LHCN-M2 (cell line): ENCODE measurements around the gene JMJD7. TPM values are rescaled to one million over a fixed set of nuclear protein-coding genes. Genes with fewer than 3 reads are reported as not detected.

Source experiments
- DNase-seq: peaks from one replicate; pipeline ENCODE4 v3.0.0-alpha.2; 2012; ENCODE audit warnings: low read depth
- total RNA-seq: library from RNA; depleted of rRNA; stranded (reverse); fragments of >200 nt; gene quantifications from 2 replicates; pipeline ENCODE4 v1.2.3, GENCODE V29; 2014

JMJD7 gene
- total RNA-seq, 1 experiment from 2014 or later: 5.7 TPM

DNA sequence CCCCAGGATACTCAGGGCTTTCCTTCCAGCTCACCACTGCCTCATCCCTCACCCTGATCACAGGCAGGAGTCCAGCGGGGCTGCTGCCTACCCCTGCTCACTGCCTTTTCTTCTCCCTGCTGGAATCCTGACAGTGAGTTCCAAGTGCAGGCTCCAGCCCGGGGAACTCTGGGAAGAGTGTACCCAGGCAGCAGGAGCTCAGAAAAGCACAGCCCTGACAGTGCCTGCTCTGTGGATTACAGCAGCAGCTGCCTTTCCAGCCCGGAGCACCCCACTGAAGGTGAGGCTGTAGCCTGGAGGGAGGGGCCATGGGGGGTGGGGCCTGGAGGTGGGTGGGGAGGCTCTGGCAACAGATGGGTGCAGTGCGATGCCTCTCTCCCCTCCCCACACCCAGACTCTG lies 6.1 kb upstream of the JMJD7 start:
- no peak for DNase-seq

- DNase-seq: no peak
Measured at GRCh38 chr15:41822471-41822870, 5.4 kb upstream of the JMJD7 start.

- DNase-seq: no peak
Measured at GRCh38 chr15:41822957-41823356, 4.9 kb upstream of the JMJD7 start.

- DNase-seq: no peak
Measured at GRCh38 chr15:41823502-41823901, 4.4 kb upstream of the JMJD7 start.

GRCh38 chr15:41824062-41824745 lies 3.7 kb upstream of the JMJD7 start:
- no peak for DNase-seq

DNA sequence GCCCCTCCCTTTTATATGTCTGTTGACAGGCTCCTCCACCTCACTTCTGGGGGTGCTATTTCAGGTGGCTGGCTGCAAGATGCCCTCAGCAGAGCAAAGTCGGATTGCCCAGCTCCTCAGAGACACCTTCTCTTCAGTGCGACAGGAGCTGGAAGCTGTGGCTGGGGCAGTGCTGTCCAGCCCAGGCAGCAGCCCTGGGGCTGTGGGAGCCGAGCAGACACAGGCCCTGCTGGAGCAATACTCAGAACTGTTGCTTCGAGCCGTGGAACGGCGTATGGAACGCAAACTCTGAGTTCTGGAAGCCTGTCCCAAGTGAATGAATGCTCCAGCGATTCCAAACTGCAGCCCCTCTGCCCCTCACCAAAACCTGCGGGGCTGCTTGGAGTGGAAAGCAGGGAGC lies 2.7 kb upstream of the JMJD7 start:
- no peak for DNase-seq

GRCh38 chr15:41825572-41826535 lies 2.0 kb upstream of the JMJD7 start:
- no peak for DNase-seq

- no peak for DNase-seq
Measured at GRCh38 chr15:41827290-41827879, 507 bp upstream of the JMJD7 start.

DNA sequence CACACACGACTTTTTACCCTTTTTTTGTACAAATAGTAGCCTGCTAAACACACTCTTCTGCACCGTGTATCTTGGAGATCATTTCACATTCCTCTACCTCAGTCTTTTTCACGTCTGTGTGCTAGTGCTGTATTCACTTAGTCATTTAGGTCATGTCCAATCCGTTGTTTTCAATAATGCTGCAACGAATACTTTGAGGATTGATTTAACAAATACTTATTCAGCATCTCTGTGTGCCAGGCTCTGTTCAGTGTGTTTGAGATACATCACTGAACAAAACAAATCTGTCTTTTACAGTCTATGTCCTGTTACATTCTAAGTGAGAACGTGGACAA lies 882 bp downstream of the JMJD7 start:
- DNase-seq: no peak

- no peak for DNase-seq
Measured at GRCh38 chr15:41829959-41830646, 2.2 kb downstream of the JMJD7 start.

DNA sequence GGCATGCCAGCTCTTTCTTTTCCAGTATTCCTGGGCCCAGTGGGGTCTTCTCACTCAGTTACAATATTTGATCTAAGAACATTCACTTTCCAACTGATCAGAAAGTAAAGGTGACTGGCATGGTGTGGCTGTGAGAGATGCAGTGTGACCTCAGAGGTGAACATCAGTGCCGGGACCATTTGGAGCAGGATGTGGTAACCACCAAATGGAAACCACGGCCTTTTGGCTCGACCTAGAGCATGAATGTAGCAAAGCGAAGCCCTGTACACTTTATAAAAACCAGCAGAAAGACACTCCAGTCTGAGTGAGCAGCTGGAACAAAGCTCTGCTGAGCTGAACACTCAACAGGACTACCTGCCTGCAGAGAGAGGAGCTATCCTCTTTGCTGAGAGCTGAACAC lies 3.4 kb downstream of the JMJD7 start:
- peak; percentile 41 for DNase-seq

GRCh38 chr15:41832208-41832607 lies 4.3 kb downstream of the JMJD7 start:
- no peak for DNase-seq

DNA sequence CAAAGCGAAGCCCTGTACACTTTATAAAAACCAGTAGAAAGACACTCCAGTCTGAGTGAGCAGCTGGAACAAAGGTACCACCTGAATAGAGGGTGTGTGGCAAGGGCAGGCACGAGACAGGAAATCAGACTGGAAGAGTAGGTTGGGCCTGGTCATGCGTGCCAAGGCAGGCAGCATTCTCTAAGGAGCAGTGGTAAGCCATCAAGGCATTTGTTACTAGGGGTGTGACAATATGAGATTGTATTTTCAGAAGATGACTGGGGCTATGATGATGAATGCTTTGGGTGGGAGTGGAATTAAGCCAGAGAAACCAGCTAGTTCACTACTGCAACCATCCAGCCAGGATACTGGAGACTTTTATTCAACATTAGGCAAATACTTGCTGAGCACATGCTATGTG lies 5.0 kb downstream of the JMJD7 start:
- DNase-seq: no peak

GRCh38 chr15:41834096-41834495 lies 6.2 kb downstream of the JMJD7 start:
- no peak for DNase-seq

DNA sequence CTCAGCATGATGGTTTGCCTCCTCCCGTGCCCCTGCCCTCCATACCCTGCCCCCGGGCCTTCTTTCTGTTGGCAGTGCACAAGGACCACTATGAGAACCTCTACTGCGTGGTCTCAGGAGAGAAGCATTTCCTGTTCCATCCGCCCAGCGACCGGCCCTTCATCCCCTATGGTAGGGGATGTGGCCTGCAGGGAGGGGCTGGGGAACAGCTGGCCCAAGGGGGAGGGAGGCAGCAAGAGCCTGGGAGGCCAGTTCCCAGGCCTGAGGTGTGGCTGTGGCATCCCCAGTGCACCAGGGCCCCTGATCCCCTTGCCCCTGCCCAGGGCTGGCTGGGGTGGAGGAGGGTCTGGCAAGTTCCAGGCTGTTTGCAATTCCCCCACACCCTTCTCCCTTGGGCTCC lies 8.2 kb downstream of the JMJD7 start:
- DNase-seq: no peak

- no peak for DNase-seq
Measured at GRCh38 chr15:41836713-41837454, 9.0 kb downstream of the JMJD7 start.

- DNase-seq: peak; percentile 50
Measured at GRCh38 chr15:41838400-41838897, 10.6 kb downstream of the JMJD7 start, which contains the start of gene PLA2G4B. Gene PLA2G4B (plus strand): TSS chr15:41838847. CDS start chr15:41838914, 67 bp downstream.

DNA sequence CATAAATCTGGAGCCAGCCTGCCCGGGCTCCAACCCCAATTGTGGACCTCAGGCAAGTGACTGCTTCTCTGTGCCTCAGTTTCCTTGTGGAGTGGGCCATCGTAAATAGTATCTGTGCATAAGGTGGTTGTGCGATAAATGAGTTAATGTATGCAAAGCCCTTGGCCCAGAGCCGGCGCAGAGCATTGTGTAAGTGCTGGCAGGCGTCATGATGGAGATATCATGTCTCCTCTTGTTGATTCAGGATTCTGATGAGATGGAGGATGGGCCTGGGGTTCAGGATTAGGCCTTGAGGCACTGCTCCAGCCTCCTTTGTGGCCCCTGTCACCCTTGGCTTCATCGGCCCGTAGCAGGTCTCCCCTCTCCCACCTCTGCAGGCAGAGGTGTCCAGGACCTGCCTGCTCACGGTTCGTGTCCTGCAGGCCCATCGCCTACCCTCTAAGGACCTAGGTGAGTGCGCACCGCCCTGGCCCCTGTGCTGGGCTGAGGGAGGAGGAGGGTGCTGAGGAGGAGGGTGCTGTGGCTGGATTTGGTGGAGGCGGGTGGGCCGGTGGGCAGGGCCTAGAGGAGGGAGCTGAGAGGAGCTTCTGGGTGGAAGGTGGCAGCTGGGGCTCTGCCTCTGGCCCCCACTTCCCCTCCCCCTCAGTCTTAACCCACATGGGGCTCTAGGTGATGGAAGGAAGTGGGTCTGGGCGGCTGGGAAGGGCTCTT lies 12.0 kb downstream of the JMJD7 start:
- DNase-seq: no peak

DNA sequence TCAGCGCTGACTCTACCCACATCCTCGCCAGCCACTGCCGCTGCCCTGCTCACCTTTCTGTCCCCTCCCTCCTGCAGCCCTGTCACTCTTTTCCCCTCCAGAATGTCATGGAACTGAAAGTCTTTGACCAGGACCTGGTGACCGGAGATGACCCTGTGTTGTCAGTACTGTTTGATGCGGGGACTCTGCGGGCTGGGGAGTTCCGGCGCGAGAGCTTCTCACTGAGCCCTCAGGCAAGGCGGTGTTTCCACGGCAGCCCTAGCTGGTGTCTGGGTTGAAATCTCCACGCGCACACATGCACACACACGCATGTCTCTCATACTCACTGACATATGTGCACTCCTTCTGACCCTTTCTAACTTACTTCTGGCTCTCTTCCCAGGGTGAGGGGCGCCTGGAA lies 12.8 kb downstream of the JMJD7 start:
- no peak for DNase-seq

DNA sequence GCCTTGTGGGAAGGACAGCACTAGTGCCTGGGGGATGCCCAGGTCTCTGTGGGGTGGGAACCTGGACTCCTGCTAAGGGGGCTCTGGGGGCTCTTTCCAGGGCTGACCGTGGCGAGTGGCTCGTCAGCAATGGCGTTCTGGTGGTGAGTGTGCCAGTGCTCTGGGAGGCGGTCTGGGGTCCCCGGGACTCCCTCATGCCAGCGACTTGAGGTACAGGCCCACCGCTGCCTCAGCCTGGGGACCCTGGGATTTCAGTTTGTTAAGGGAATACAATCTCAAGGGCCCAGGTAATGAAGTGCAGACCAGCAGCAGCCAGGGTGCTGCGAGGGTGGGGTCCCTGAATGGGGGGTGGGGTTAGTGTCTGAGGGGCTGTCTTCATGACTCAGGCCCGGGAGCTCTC lies 13.2 kb downstream of the JMJD7 start:
- no peak for DNase-seq
